ENCODE results near the gene C15orf40. TPM values are rescaled to one million over a fixed set of nuclear protein-coding genes. Genes with fewer than 3 reads are reported as not detected.

C15orf40 gene
- total RNA-seq, 2 experiments from 2014 or later = 7.4 to 11.0 TPM

- no peak overlapping the region for H3K27ac ChIP-seq (ENCODE audit: low read depth in 1 of 2, low read length in 2 of 2)
- Mint-ChIP-seq H3K27ac (no peak overlapping the region), H3K27me3 (no peaks in the 10 kb centered on the region), H3K4me3 (no peak overlapping the region), H3K4me1 (ENCODE audit: low read depth) (no peaks in the 10 kb centered on the region), H3K36me3 (ENCODE audit: low read depth) (no peaks in the 10 kb centered on the region), H3K9me3 (no peaks in the 10 kb centered on the region)
- no peaks in the 10 kb centered on the region for H3K36me3 ChIP-seq (ENCODE audit: insufficient read depth, low read length)
- POLR2A ChIA-PET = no interaction called here
- no peaks in the 10 kb centered on the region for H3K4me1 ChIP-seq (ENCODE audit: insufficient read depth, low read length)
- no peak for TF ChIP-seq CTCF (IDR thresholded peaks at IDR 0.05)
- CTCF ChIA-PET = no interaction called here
- intact Hi-C loops (cut with DNase I, micrococcal nuclease) = no loop called here
- no peaks in the 10 kb centered on the region for H3K9me3 ChIP-seq (ENCODE audit: control insufficient read depth in 1 of 2, insufficient read depth in 1 of 2, low read length in 2 of 2)
- H3K27me3 ChIP-seq (ENCODE audit: control insufficient read depth in 1 of 2, insufficient read depth in 2 of 2, low read length in 2 of 2) = no peaks in the 10 kb centered on the region
- ATAC-seq (ENCODE audit: poor library complexity) (no peak), DNase-seq (no peak)
- no peak overlapping the region for H3K4me3 ChIP-seq (ENCODE audit: low read length)
These were observed 52.0 kb downstream of the C15orf40 start for GRCh38 chr15:82959423-82959822.

GRCh38 chr15:82958638-82959037, 52.8 kb downstream of the C15orf40 start:
- Histone ChIP-seq H3K4me1 (ENCODE audit: insufficient read depth, low read length) (no peaks in the 10 kb centered on the region), H3K27ac (ENCODE audit: low read depth in 1 of 2, low read length in 2 of 2) (no peak overlapping the region), H3K36me3 (ENCODE audit: insufficient read depth, low read length) (no peaks in the 10 kb centered on the region), H3K4me3 (ENCODE audit: low read length) (no peak overlapping the region), H3K27me3 (ENCODE audit: control insufficient read depth in 1 of 2, insufficient read depth in 2 of 2, low read length in 2 of 2) (no peaks in the 10 kb centered on the region), H3K9me3 (ENCODE audit: control insufficient read depth in 1 of 2, insufficient read depth in 1 of 2, low read length in 2 of 2) (no peaks in the 10 kb centered on the region)
- H3K27me3 Mint-ChIP-seq = no peaks in the 10 kb centered on the region
- no peaks in the 10 kb centered on the region for H3K36me3 Mint-ChIP-seq (ENCODE audit: low read depth)
- H3K27ac Mint-ChIP-seq = no peak overlapping the region
- ChIA-PET CTCF (no interaction called here), POLR2A (no interaction called here)
- ATAC-seq (ENCODE audit: poor library complexity) = no peak
- DNase-seq = no peak
- TF ChIP-seq CTCF (IDR thresholded peaks at IDR 0.05) = no peak
- no peaks in the 10 kb centered on the region for H3K9me3 Mint-ChIP-seq
- H3K4me1 Mint-ChIP-seq (ENCODE audit: low read depth) = no peaks in the 10 kb centered on the region
- intact Hi-C loops (cut with DNase I, micrococcal nuclease) = no loop called here
- no peak overlapping the region for H3K4me3 Mint-ChIP-seq

- H3K36me3 ChIP-seq (ENCODE audit: insufficient read depth, low read length) = no peaks in the 10 kb centered on the region
- ChIA-PET POLR2A (interaction anchor here (0.6 kb wide), 1 partner anchor 9 kb away, joined by 4 read pairs; no protein-coding TSS in a partner anchor), CTCF (no interaction called here)
- H3K36me3 Mint-ChIP-seq (ENCODE audit: low read depth) = no peaks in the 10 kb centered on the region
- TF ChIP-seq CTCF (IDR thresholded peaks at IDR 0.05) = no peak
- ATAC-seq (ENCODE audit: poor library complexity) = peak; percentile 52
- peaks cover 3% of the 10 kb centered on the region for H3K4me1 ChIP-seq (ENCODE audit: insufficient read depth, low read length)
- H3K4me3 ChIP-seq (ENCODE audit: low read length) = no peak within 1 kb of the TSS
- no peaks in the 10 kb centered on the region for H3K9me3 ChIP-seq (ENCODE audit: control insufficient read depth in 1 of 2, insufficient read depth in 1 of 2, low read length in 2 of 2)
- no peak within 1 kb of the TSS for H3K27ac Mint-ChIP-seq
- H3K27me3 Mint-ChIP-seq = peaks cover 4% of the 10 kb centered on the region
- H3K4me3 Mint-ChIP-seq = peak within 1 kb of the TSS; percentile 74
- H3K27ac ChIP-seq (ENCODE audit: low read depth in 1 of 2, low read length in 2 of 2) = no peak within 1 kb of the TSS
- peaks cover 6% of the 10 kb centered on the region for H3K4me1 Mint-ChIP-seq (ENCODE audit: low read depth)
- no peaks in the 10 kb centered on the region for H3K9me3 Mint-ChIP-seq
- DNase-seq = peak in 4 of 14 experiments; percentile 3 to 37 (median 23)
- intact Hi-C loops (cut with DNase I, micrococcal nuclease) = no loop called here
- peaks cover 25 to 33% of the 10 kb centered on the region in 2 experiments for H3K27me3 ChIP-seq (ENCODE audit: control insufficient read depth in 1 of 2, insufficient read depth in 2 of 2, low read length in 2 of 2)
These were observed 59.0 kb downstream of the C15orf40 start, which contains the start of gene HOMER2 for GRCh38 chr15:82952158-82953081. Gene HOMER2, minus strand, starts transcription at chr15:82952720. Its CDS starts 185 bp downstream, at chr15:82952535.

All from CD4-positive, alpha-beta T cell (primary cell).